ENCODE measurements around the gene NCAM2.

NCAM2 gene

GRCh38 chr21:21559285-21560045 is 561.3 kb downstream of the NCAM2 start:
- no peak for FAIRE-seq
- no peak for DNase-seq (ENCODE audit: insufficient read length, low spot score)
- TF ChIP-seq PAX5 (IDR thresholded peaks at IDR 0.05; ENCODE audit: insufficient read depth, low read length, severe bottlenecking) (no peak), TAF1 (IDR thresholded peaks at IDR 0.05; ENCODE audit: low read depth, low read length) (no peak), POU2F2 (IDR thresholded peaks at IDR 0.05; ENCODE audit: low read depth, low read length) (no peak), POLR2AphosphoS5 (IDR thresholded peaks at IDR 0.05; ENCODE audit: low read depth, low read length) (no peak), POLR2A (IDR thresholded peaks at IDR 0.05; ENCODE audit: low read depth, low read length) (no peak), SPI1 (IDR thresholded peaks at IDR 0.05; ENCODE audit: low read depth, low read length) (no peak)

All from GM12891 (cell line).